Activated naive CD4-positive, alpha-beta T cell treated with anti-CD3 and anti-CD28 coated beads, Interleukin-2, amount 50 U/mL, for 72 hours (primary cell): Measurements from ENCODE around the gene MOCS1. TPM values are rescaled to one million over a fixed set of nuclear protein-coding genes. Genes with fewer than 3 reads are reported as not detected.
"Not testable (repeated sequence)": the region's sequence is repeated elsewhere in the genome, so short reads cannot be mapped to it uniquely, and the experiment has no call there.

ENCODE experiments used
- ATAC-seq, 2 donors: fragments of 150-1000 bp; cut with Tn5 transposase; 2 replicates each; pipeline ENCODE4 v1.10.0; 2021; ENCODE audit warnings: mild to moderate bottlenecking in 2 of 2, moderate library complexity in 2 of 2
- DNase-seq, 2 donors: peaks; one replicate each; pipeline ENCODE4 v3.0.0; 2021 to 2022; ENCODE audit warnings: low spot score in 2 of 2
- H3K27ac Mint-ChIP-seq, 2 donors: one replicate each; pipeline ENCODE4 v1.8.0; 2022; ENCODE audit warnings: mild to moderate bottlenecking in 2 of 2, mixed read lengths in 2 of 2
- H3K36me3 Mint-ChIP-seq, 2 donors: one replicate each; pipeline ENCODE4 v1.8.0; 2022; ENCODE audit warnings: mixed read lengths in 2 of 2
- H3K9me3 Mint-ChIP-seq, 2 donors: one replicate each; pipeline ENCODE4 v1.8.0; 2022; ENCODE audit warnings: mixed read lengths in 2 of 2
- total RNA-seq, 2 donors: library from RNA; stranded (reverse); gene quantifications; one replicate each; pipeline ENCODE4 v1.2.3, GENCODE V29; 2022

The MOCS1 gene
- 1 to 10 TPM; 3.3 to 3.9 TPM for total RNA-seq

GRCh38 chr6:39934131-39934757 is at the start of gene MOCS1:
MOCS1 (minus strand) TSS chr6:39934462; CDS start chr6:39934417, 45 bp downstream.
- DNase-seq (peak in 1 of 2 donors; percentile 46), ATAC-seq (peak; percentile 93 to 96)
- Mint-ChIP-seq H3K36me3 (no peaks in the 10 kb centered on the region), H3K9me3 (no peaks in the 10 kb centered on the region), H3K27ac (no peak within 1 kb of the TSS)

GRCh38 chr6:39984051-39984450 is 49.8 kb upstream of the MOCS1 start:
- H3K36me3 Mint-ChIP-seq: no peaks in the 10 kb centered on the region
- H3K27ac Mint-ChIP-seq: no peak overlapping the region
- ATAC-seq: no peak
- H3K9me3 Mint-ChIP-seq: no peaks in the 10 kb centered on the region
- no peak for DNase-seq

- no peak overlapping the region for H3K27ac Mint-ChIP-seq
- no peaks in the 10 kb centered on the region for H3K36me3 Mint-ChIP-seq
- no peaks in the 10 kb centered on the region for H3K9me3 Mint-ChIP-seq
- ATAC-seq (no peak), DNase-seq (no peak)
These were observed 48.9 kb upstream of the MOCS1 start for GRCh38 chr6:39983193-39983592.

GRCh38 chr6:39982720-39983119 is 48.5 kb upstream of the MOCS1 start:
- H3K36me3 Mint-ChIP-seq: no peaks in the 10 kb centered on the region
- H3K27ac Mint-ChIP-seq: no peak overlapping the region
- ATAC-seq (no peak), DNase-seq (no peak)
- no peaks in the 10 kb centered on the region for H3K9me3 Mint-ChIP-seq

- ATAC-seq (peak in 1 of 2 donors; percentile 41), DNase-seq (no peak)
- Mint-ChIP-seq H3K27ac (no peak overlapping the region), H3K36me3 (no peaks in the 10 kb centered on the region), H3K9me3 (no peaks in the 10 kb centered on the region)
These were observed 46.7 kb upstream of the MOCS1 start for GRCh38 chr6:39980839-39981580.

GRCh38 chr6:39979461-39980328 is 45.4 kb upstream of the MOCS1 start:
- ATAC-seq: no peak
- DNase-seq: no peak
- Mint-ChIP-seq H3K36me3 (no peaks in the 10 kb centered on the region), H3K27ac (no peak overlapping the region), H3K9me3 (peaks cover 0 to 6% of the 10 kb centered on the region in 2 donors)

- ATAC-seq: no peak
- Mint-ChIP-seq H3K9me3 (peaks cover 0 to 6% of the 10 kb centered on the region in 2 donors), H3K27ac (no peak overlapping the region)
These were observed 44.0 kb upstream of the MOCS1 start for GRCh38 chr6:39978240-39978639.

GRCh38 chr6:39973661-39974060 is 39.4 kb upstream of the MOCS1 start:
- peaks cover 0 to 6% of the 10 kb centered on the region in 2 donors for H3K9me3 Mint-ChIP-seq
- H3K36me3 Mint-ChIP-seq: no peaks in the 10 kb centered on the region
- DNase-seq: no peak
- no peak for ATAC-seq
- H3K27ac Mint-ChIP-seq: no peak overlapping the region

More at GRCh38 chr6:39978240-39978639, 44.0 kb upstream of the MOCS1 start:
- DNase-seq: no peak
- H3K36me3 Mint-ChIP-seq: no peaks in the 10 kb centered on the region

- DNase-seq, H3K36me3 Mint-ChIP-seq, H3K27ac Mint-ChIP-seq, ATAC-seq, H3K9me3 Mint-ChIP-seq: not testable (repeated sequence)
These were observed 38.5 kb upstream of the MOCS1 start for GRCh38 chr6:39972717-39973116.

- not testable (repeated sequence) for H3K27ac Mint-ChIP-seq, H3K36me3 Mint-ChIP-seq
These were observed 36.9 kb upstream of the MOCS1 start for GRCh38 chr6:39971131-39971530.

GRCh38 chr6:39965751-39966150 is 31.5 kb upstream of the MOCS1 start:
- no peak for DNase-seq
- no peak for ATAC-seq
- H3K36me3 Mint-ChIP-seq: no peaks in the 10 kb centered on the region
- no peak overlapping the region for H3K27ac Mint-ChIP-seq
- H3K9me3 Mint-ChIP-seq: no peaks in the 10 kb centered on the region

More at GRCh38 chr6:39971131-39971530, 36.9 kb upstream of the MOCS1 start:
- not testable (repeated sequence) for H3K9me3 Mint-ChIP-seq, ATAC-seq, DNase-seq

- Mint-ChIP-seq H3K36me3 (no peaks in the 10 kb centered on the region), H3K9me3 (no peaks in the 10 kb centered on the region), H3K27ac (no peak overlapping the region)
- DNase-seq: no peak
- no peak for ATAC-seq
These were observed 30.3 kb upstream of the MOCS1 start for GRCh38 chr6:39964530-39964929.

GRCh38 chr6:39964094-39964493 is 29.8 kb upstream of the MOCS1 start:
- DNase-seq: no peak
- H3K36me3 Mint-ChIP-seq: no peaks in the 10 kb centered on the region
- no peak overlapping the region for H3K27ac Mint-ChIP-seq
- no peaks in the 10 kb centered on the region for H3K9me3 Mint-ChIP-seq
- no peak for ATAC-seq

- H3K27ac Mint-ChIP-seq: no peak overlapping the region
- no peaks in the 10 kb centered on the region for H3K36me3 Mint-ChIP-seq
- no peaks in the 10 kb centered on the region for H3K9me3 Mint-ChIP-seq
- ATAC-seq: no peak
- DNase-seq: no peak
These were observed 28.6 kb upstream of the MOCS1 start for GRCh38 chr6:39962831-39963230.

- Mint-ChIP-seq H3K36me3 (no peaks in the 10 kb centered on the region), H3K27ac (no peak overlapping the region), H3K9me3 (no peaks in the 10 kb centered on the region)
- no peak for DNase-seq
- ATAC-seq: no peak
These were observed 26.9 kb upstream of the MOCS1 start for GRCh38 chr6:39961178-39961577.

- H3K36me3 Mint-ChIP-seq: no peaks in the 10 kb centered on the region
- DNase-seq: no peak
- H3K27ac Mint-ChIP-seq: no peak overlapping the region
- no peaks in the 10 kb centered on the region for H3K9me3 Mint-ChIP-seq
- no peak for ATAC-seq
These were observed 24.7 kb upstream of the MOCS1 start for GRCh38 chr6:39958947-39959346.

GRCh38 chr6:39956936-39957335 is 22.7 kb upstream of the MOCS1 start:
- DNase-seq (no peak), ATAC-seq (no peak)
- Mint-ChIP-seq H3K9me3 (no peaks in the 10 kb centered on the region), H3K27ac (no peak overlapping the region), H3K36me3 (no peaks in the 10 kb centered on the region)
